Measurements from ENCODE around the gene MFSD6L.

Gene MFSD6L

GRCh38 chr17:8835631-8836364 lies 36.6 kb upstream of the MFSD6L start:
- DNase-seq (ENCODE audit: low read depth in 1 of 2, low spot score in 1 of 2) = no peak
- no peak for TF ChIP-seq JUND (IDR thresholded peaks at IDR 0.05; ENCODE audit: low read depth)
- in situ Hi-C loops (cut with HindIII; ENCODE audit: low pct_unique_long_range_greater_than_20kb, low sequenced_read_pairs) = no loop called here

GRCh38 chr17:8835106-8835505 lies 35.9 kb upstream of the MFSD6L start:
- no peak for TF ChIP-seq JUND (IDR thresholded peaks at IDR 0.05; ENCODE audit: low read depth)
- DNase-seq (ENCODE audit: low read depth in 1 of 2, low spot score in 1 of 2) = no peak
- in situ Hi-C loops (cut with HindIII; ENCODE audit: low pct_unique_long_range_greater_than_20kb, low sequenced_read_pairs) = no loop called here

- TF ChIP-seq JUND (IDR thresholded peaks at IDR 0.05; ENCODE audit: low read depth) = no peak
- in situ Hi-C loops (cut with HindIII; ENCODE audit: low pct_unique_long_range_greater_than_20kb, low sequenced_read_pairs) = no loop called here
- DNase-seq (ENCODE audit: low read depth in 1 of 2, low spot score in 1 of 2) = peak in 1 of 2 experiments; percentile 17
These were observed 33.7 kb upstream of the MFSD6L start for GRCh38 chr17:8832711-8833352.

GRCh38 chr17:8831234-8831849 lies 32.2 kb upstream of the MFSD6L start:
- no peak for DNase-seq (ENCODE audit: low read depth in 1 of 2, low spot score in 1 of 2)
- TF ChIP-seq JUND (IDR thresholded peaks at IDR 0.05; ENCODE audit: low read depth) = no peak
- in situ Hi-C loops (cut with HindIII; ENCODE audit: low pct_unique_long_range_greater_than_20kb, low sequenced_read_pairs) = no loop called here

- TF ChIP-seq JUND (IDR thresholded peaks at IDR 0.05; ENCODE audit: low read depth) = no peak
- in situ Hi-C loops (cut with HindIII; ENCODE audit: low pct_unique_long_range_greater_than_20kb, low sequenced_read_pairs) = no loop called here
- DNase-seq (ENCODE audit: low read depth in 1 of 2, low spot score in 1 of 2) = no peak
These were observed 31.0 kb upstream of the MFSD6L start for GRCh38 chr17:8830141-8830540.

GRCh38 chr17:8829036-8829941 lies 30.1 kb upstream of the MFSD6L start:
- no peak for DNase-seq (ENCODE audit: low read depth in 1 of 2, low spot score in 1 of 2)
- no peak for TF ChIP-seq JUND (IDR thresholded peaks at IDR 0.05; ENCODE audit: low read depth)
- in situ Hi-C loops (cut with HindIII; ENCODE audit: low pct_unique_long_range_greater_than_20kb, low sequenced_read_pairs) = no loop called here

GRCh38 chr17:8828517-8828875 lies 29.3 kb upstream of the MFSD6L start:
- in situ Hi-C loops (cut with HindIII; ENCODE audit: low pct_unique_long_range_greater_than_20kb, low sequenced_read_pairs) = no loop called here
- no peak for DNase-seq (ENCODE audit: low read depth in 1 of 2, low spot score in 1 of 2)
- no peak for TF ChIP-seq JUND (IDR thresholded peaks at IDR 0.05; ENCODE audit: low read depth)

GRCh38 chr17:8826808-8827435 lies 27.8 kb upstream of the MFSD6L start:
- in situ Hi-C loops (cut with HindIII; ENCODE audit: low pct_unique_long_range_greater_than_20kb, low sequenced_read_pairs) = no loop called here
- no peak for DNase-seq (ENCODE audit: low read depth in 1 of 2, low spot score in 1 of 2)
- no peak for TF ChIP-seq JUND (IDR thresholded peaks at IDR 0.05; ENCODE audit: low read depth)

GRCh38 chr17:8825802-8826201 lies 26.6 kb upstream of the MFSD6L start:
- no peak for DNase-seq (ENCODE audit: low read depth in 1 of 2, low spot score in 1 of 2)
- TF ChIP-seq JUND (IDR thresholded peaks at IDR 0.05; ENCODE audit: low read depth) = no peak
- in situ Hi-C loops (cut with HindIII; ENCODE audit: low pct_unique_long_range_greater_than_20kb, low sequenced_read_pairs) = no loop called here

GRCh38 chr17:8823279-8823678 lies 24.1 kb upstream of the MFSD6L start:
- in situ Hi-C loops (cut with HindIII; ENCODE audit: low pct_unique_long_range_greater_than_20kb, low sequenced_read_pairs) = no loop called here
- no peak for DNase-seq (ENCODE audit: low read depth in 1 of 2, low spot score in 1 of 2)
- no peak for TF ChIP-seq JUND (IDR thresholded peaks at IDR 0.05; ENCODE audit: low read depth)

GRCh38 chr17:8822401-8823035 lies 23.4 kb upstream of the MFSD6L start:
- DNase-seq (ENCODE audit: low read depth in 1 of 2, low spot score in 1 of 2) = no peak
- in situ Hi-C loops (cut with HindIII; ENCODE audit: low pct_unique_long_range_greater_than_20kb, low sequenced_read_pairs) = no loop called here
- no peak for TF ChIP-seq JUND (IDR thresholded peaks at IDR 0.05; ENCODE audit: low read depth)
